ENCODE results near the gene PLA2G3. TPM values are rescaled to one million over a fixed set of nuclear protein-coding genes. Genes with fewer than 3 reads are reported as not detected.

PLA2G3 gene
- total and polyA plus RNA-seq, 2 of the 8 experiments (the other 6 are each of a cell fraction or from before 2014, with no cell fraction given), result 18.1 to 25.9 TPM

DNA sequence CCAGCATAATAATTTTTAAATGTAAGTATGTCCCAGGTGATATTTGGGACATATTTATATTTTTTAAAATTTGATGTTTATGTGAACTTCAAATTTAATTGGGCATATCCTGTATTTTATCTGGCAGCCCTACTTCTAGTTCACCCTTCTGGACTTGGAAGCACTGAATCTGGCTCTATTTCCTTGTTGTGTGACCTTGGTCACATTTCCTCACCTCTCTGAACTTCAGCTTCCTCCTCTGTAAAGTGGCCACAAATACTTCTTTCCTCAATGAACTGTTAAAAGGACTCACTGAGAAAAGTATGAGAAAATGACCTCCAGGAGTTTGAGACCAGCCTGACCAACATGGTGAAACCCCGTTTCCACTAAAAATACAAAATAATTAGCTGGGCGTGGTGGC is 11.6 kb upstream of the PLA2G3 start (continued):
- TF ChIP-seq, protein P1, sequence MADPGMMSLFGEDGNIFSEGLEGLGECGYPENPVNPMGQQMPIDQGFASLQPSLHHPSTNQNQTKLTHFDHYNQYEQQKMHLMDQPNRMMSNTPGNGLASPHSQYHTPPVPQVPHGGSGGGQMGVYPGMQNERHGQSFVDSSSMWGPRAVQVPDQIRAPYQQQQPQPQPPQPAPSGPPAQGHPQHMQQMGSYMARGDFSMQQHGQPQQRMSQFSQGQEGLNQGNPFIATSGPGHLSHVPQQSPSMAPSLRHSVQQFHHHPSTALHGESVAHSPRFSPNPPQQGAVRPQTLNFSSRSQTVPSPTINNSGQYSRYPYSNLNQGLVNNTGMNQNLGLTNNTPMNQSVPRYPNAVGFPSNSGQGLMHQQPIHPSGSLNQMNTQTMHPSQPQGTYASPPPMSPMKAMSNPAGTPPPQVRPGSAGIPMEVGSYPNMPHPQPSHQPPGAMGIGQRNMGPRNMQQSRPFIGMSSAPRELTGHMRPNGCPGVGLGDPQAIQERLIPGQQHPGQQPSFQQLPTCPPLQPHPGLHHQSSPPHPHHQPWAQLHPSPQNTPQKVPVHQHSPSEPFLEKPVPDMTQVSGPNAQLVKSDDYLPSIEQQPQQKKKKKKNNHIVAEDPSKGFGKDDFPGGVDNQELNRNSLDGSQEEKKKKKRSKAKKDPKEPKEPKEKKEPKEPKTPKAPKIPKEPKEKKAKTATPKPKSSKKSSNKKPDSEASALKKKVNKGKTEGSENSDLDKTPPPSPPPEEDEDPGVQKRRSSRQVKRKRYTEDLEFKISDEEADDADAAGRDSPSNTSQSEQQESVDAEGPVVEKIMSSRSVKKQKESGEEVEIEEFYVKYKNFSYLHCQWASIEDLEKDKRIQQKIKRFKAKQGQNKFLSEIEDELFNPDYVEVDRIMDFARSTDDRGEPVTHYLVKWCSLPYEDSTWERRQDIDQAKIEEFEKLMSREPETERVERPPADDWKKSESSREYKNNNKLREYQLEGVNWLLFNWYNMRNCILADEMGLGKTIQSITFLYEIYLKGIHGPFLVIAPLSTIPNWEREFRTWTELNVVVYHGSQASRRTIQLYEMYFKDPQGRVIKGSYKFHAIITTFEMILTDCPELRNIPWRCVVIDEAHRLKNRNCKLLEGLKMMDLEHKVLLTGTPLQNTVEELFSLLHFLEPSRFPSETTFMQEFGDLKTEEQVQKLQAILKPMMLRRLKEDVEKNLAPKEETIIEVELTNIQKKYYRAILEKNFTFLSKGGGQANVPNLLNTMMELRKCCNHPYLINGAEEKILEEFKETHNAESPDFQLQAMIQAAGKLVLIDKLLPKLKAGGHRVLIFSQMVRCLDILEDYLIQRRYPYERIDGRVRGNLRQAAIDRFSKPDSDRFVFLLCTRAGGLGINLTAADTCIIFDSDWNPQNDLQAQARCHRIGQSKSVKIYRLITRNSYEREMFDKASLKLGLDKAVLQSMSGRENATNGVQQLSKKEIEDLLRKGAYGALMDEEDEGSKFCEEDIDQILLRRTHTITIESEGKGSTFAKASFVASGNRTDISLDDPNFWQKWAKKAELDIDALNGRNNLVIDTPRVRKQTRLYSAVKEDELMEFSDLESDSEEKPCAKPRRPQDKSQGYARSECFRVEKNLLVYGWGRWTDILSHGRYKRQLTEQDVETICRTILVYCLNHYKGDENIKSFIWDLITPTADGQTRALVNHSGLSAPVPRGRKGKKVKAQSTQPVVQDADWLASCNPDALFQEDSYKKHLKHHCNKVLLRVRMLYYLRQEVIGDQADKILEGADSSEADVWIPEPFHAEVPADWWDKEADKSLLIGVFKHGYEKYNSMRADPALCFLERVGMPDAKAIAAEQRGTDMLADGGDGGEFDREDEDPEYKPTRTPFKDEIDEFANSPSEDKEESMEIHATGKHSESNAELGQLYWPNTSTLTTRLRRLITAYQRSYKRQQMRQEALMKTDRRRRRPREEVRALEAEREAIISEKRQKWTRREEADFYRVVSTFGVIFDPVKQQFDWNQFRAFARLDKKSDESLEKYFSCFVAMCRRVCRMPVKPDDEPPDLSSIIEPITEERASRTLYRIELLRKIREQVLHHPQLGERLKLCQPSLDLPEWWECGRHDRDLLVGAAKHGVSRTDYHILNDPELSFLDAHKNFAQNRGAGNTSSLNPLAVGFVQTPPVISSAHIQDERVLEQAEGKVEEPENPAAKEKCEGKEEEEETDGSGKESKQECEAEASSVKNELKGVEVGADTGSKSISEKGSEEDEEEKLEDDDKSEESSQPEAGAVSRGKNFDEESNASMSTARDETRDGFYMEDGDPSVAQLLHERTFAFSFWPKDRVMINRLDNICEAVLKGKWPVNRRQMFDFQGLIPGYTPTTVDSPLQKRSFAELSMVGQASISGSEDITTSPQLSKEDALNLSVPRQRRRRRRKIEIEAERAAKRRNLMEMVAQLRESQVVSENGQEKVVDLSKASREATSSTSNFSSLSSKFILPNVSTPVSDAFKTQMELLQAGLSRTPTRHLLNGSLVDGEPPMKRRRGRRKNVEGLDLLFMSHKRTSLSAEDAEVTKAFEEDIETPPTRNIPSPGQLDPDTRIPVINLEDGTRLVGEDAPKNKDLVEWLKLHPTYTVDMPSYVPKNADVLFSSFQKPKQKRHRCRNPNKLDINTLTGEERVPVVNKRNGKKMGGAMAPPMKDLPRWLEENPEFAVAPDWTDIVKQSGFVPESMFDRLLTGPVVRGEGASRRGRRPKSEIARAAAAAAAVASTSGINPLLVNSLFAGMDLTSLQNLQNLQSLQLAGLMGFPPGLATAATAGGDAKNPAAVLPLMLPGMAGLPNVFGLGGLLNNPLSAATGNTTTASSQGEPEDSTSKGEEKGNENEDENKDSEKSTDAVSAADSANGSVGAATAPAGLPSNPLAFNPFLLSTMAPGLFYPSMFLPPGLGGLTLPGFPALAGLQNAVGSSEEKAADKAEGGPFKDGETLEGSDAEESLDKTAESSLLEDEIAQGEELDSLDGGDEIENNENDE (IDR thresholded peaks at IDR 0.05; ENCODE audit: insufficient replicate concordance, low read length), result no peak
- no peak for TF ChIP-seq JUN (IDR thresholded peaks at IDR 0.05; ENCODE audit: low read depth, low read length)
- no peak for TF ChIP-seq HDAC2 (IDR thresholded peaks at IDR 0.05; ENCODE audit: borderline replicate concordance in 1 of 2, low read depth in 2 of 2, low read length in 2 of 2)
- no peak for TF ChIP-seq CHD2 (IDR thresholded peaks at IDR 0.05; ENCODE audit: low read length)

Measured in H1 (cell line).